Esophagus muscularis mucosa (tissue), 3 donors: ENCODE results near the gene RNF126.

Experiments used
- CTCF ChIP-seq, 3 experiments: fragments of 200-600 bp in 2 of 3; fragments of 450-650 bp in 1 of 3; sonication (generic) in 2 of 3; IDR thresholded peaks; one replicate each; pipeline ENCODE4 v1.5.1; 2017 to 2019; ENCODE audit warnings: antibody characterized with exemption in 3 of 3, mild to moderate bottlenecking in 2 of 3, moderate library complexity in 1 of 3
- POLR2A ChIP-seq: fragments of 450-650 bp; IDR thresholded peaks from one replicate; pipeline ENCODE4 v1.6.1; 2017; ENCODE audit warnings: antibody characterized with exemption, moderate library complexity, mild to moderate bottlenecking, low read depth
- POLR2AphosphoS5 ChIP-seq, 2 donors: sonication (generic); formaldehyde crosslinking; IDR thresholded peaks; one replicate each; pipeline ENCODE4 v1.6.1; 2017; ENCODE audit warnings: antibody characterized with exemption in 2 of 2

DNA sequence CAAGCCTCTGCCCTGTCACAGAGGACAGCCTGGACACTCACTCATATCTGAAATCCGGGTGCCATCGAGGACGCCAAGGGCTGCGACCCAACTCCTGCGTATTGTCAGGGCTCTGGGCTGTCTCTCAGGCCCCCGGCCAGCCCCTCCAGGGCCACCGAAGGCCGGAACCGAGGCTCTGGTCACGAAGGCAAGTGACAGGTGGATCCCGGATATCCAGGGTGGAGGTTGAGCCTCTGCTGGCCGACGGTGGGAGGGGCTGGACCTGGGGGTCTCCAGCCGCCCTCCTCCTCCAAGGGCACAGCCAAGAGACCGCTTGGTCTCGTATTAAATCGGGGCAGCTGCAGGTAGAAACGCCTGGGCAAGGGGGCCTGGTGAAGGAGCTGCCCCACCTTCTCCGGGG is 5.4 kb downstream of the RNF126 start:
- no peak for TF ChIP-seq CTCF (IDR thresholded peaks at IDR 0.05)
- TF ChIP-seq POLR2A: no peak
- TF ChIP-seq POLR2AphosphoS5 (IDR thresholded peaks at IDR 0.05): no peak
